ENCODE data around the gene VSNL1.

The VSNL1 gene

GRCh38 chr2:17593841-17594491 lies 53.5 kb downstream of the VSNL1 start:
- DNase-seq (ENCODE audit: low read depth in 2 of 2), result peak in 1 of 2 donors; percentile 15
- TF ChIP-seq CTCF (IDR thresholded peaks at IDR 0.05; ENCODE audit: low read depth, low read length), result no peak
- H3K4me3 ChIP-seq (replicated peaks in 1 of 2; ENCODE audit: low read depth in 2 of 2, low read length in 2 of 2), result no peak overlapping the region

DNA sequence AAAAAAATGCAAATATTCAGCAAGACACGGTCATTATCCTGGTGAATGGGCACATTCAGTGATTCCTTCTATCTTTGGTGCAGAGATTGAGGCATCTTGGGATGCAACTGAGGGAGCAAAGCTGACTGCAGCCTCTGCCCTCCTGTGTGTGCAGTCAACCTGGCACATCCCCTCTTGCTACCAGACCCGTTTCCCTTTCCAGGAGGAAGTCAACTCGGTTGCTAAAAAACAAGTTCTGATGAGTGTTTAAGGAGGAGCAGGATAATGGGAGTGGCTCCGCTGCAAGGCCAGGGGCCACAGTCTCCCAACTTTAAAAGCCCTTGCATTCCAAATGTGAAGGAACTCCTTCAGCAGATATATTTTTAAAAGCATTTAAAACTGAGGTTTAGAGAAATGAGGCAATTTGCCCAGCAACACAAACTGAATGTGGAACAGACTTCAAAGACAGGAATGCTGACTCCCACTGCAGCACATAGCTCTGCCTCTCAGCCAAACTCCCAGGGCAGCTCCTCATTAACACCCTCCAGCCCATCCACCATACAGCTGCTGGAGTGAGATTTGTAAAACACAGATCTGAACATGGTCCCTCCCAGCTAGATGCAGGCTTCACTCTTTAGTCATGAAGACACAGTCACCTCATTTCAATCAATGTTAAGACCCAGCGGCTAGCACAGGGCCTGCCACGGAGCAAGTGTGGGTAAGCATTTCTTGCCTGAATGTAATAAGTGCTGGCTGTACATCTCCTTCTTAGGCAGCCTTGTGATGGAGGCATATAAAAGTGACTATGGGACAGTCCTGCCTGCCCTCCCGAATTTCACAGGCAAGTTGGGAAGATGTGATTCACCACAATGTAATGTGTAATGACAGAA lies 54.3 kb downstream of the VSNL1 start:
- no peak overlapping the region for H3K4me3 ChIP-seq (replicated peaks in 1 of 2; ENCODE audit: low read depth in 2 of 2, low read length in 2 of 2)
- no peak for TF ChIP-seq CTCF (IDR thresholded peaks at IDR 0.05; ENCODE audit: low read depth, low read length)
- peak; percentile 22 to 70 for DNase-seq (ENCODE audit: low read depth in 2 of 2)

DNA sequence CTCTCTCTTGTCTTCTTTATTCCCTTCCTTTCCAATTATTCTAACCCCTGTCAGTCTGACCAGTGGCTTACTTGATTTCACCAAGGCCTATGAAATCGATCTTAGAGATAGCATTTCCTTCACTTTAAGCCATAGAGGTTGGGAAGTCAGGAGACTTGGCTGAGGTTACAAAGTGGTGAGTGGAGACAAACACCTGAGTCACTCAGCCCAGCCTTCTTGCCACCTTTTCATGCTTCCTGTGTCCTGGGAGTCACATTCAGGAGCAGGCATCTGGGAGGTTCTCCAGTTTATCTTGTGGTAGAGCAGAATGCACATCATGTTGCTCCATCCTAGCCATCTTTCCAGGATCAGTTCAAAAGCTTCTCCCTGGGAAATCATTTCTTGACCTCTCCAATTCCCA lies 59.1 kb downstream of the VSNL1 start:
- H3K4me3 ChIP-seq (replicated peaks in 1 of 2; ENCODE audit: low read depth in 2 of 2, low read length in 2 of 2), result no peak overlapping the region
- DNase-seq (ENCODE audit: low read depth in 2 of 2), result no peak
- TF ChIP-seq CTCF (IDR thresholded peaks at IDR 0.05; ENCODE audit: low read depth, low read length), result no peak

DNA sequence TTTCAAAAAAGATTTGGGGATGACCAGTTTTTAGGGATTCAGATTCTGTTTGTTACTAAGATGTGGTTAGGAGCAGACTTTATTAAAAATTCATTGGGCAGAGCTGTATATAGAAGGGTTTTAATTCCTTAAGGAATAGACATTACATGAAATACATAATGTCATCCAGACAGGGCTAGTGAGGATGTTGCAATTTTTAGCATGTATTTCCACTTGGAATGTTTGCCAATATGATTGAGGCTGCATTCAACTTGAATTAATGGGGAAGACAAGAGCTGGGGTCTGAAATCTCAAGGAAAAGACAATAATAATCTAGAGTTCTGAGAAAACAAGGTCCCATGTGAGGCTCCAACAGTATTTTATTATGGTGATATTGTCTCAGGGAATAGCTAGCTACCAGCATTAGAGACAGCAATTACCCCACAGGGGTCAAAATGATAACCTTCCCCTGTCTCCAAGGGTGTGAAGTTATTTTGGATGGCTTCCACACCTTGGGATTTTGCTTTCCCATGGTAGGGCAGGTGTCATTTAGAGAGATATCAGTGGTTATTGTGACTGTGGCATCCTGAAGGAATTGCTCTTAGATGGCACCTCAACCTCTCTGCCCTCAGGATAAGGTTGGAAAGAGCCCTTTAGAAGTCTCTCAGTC lies 60.2 kb downstream of the VSNL1 start:
- TF ChIP-seq CTCF (IDR thresholded peaks at IDR 0.05; ENCODE audit: low read depth, low read length), result no peak
- peak in 1 of 2 donors; percentile 15 for DNase-seq (ENCODE audit: low read depth in 2 of 2)
- H3K4me3 ChIP-seq (replicated peaks in 1 of 2; ENCODE audit: low read depth in 2 of 2, low read length in 2 of 2), result no peak overlapping the region

- no peak overlapping the region for H3K4me3 ChIP-seq (replicated peaks in 1 of 2; ENCODE audit: low read depth in 2 of 2, low read length in 2 of 2)
- no peak for TF ChIP-seq CTCF (IDR thresholded peaks at IDR 0.05; ENCODE audit: low read depth, low read length)
- DNase-seq (ENCODE audit: low read depth in 2 of 2), result no peak
Measured at GRCh38 chr2:17604050-17604449, 63.6 kb downstream of the VSNL1 start.

DNA sequence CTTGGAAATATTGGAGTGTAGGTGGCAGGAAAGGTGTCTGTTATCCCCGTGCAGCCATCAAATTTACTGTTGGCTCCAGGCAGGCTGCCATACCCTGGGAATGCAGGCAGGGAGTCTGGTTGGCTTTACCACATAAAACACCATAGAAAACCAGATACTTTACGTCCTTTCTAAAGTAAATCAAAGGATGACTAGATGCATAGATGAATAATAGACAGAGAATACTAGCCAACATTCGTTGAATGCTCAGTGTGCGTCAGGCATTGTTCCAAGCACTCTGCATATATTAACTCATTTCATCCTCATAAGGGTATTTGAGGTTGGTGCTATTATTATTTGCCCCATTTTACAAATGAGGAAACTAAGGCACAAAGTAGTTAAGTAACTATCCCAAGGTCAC lies 65.2 kb downstream of the VSNL1 start:
- no peak for DNase-seq (ENCODE audit: low read depth in 2 of 2)
- no peak overlapping the region for H3K4me3 ChIP-seq (replicated peaks in 1 of 2; ENCODE audit: low read depth in 2 of 2, low read length in 2 of 2)
- no peak for TF ChIP-seq CTCF (IDR thresholded peaks at IDR 0.05; ENCODE audit: low read depth, low read length)
